Heart left ventricle (tissue), 16 donors: ENCODE results near the gene SIGLEC5. TPM values are rescaled to one million over a fixed set of nuclear protein-coding genes. Genes with fewer than 3 reads are reported as not detected.

ENCODE experiments used
- ATAC-seq, 4 donors: fragments of 200-7000 bp; cut with Tn5 transposase; one replicate each; pipeline ENCODE4 v1.9.1; 2020 to 2022; ENCODE audit warnings: moderate library complexity in 4 of 4, mild to moderate bottlenecking in 3 of 4, moderate number of reproducible peaks in 1 of 4
- DNase-seq, 5 donors: peaks; one replicate each; pipeline ENCODE4 v3.0.0-alpha.2; 2020
- H3K27ac ChIP-seq, 12 donors: fragments of 200-600 bp; sonication (generic) in 4 of 12; one replicate each; pipeline versions ENCODE4 v1.5.0 to v1.8.0; 2016 to 2022; ENCODE audit warnings: mild to moderate bottlenecking in 2 of 12
- H3K27me3 ChIP-seq, 9 donors: fragments of 200-600 bp; sonication (generic) in 2 of 9; one replicate each; pipeline versions ENCODE4 v1.5.1 to v1.8.0; 2016 to 2022; ENCODE audit warnings: mild to moderate bottlenecking in 3 of 9
- H3K36me3 ChIP-seq, 9 donors: fragments of 200-600 bp; sonication (generic) in 2 of 9; one replicate each; pipeline versions ENCODE4 v1.5.0 to v1.8.0; 2018 to 2022; ENCODE audit warnings: mild to moderate bottlenecking in 2 of 9
- H3K4me1 ChIP-seq, 12 donors: fragments of 200-600 bp; sonication (generic) in 4 of 12; one replicate each; pipeline versions ENCODE4 v1.5.0 to v1.8.0; 2016 to 2022; ENCODE audit warnings: mild to moderate bottlenecking in 3 of 12
- H3K4me3 ChIP-seq, 12 donors: fragments of 200-600 bp; sonication (generic) in 4 of 12; one replicate each; pipeline versions ENCODE4 v1.5.0 to v1.8.0; 2017 to 2022; ENCODE audit warnings: mild to moderate bottlenecking in 9 of 12, moderate library complexity in 4 of 12
- H3K9me3 ChIP-seq, 12 donors: fragments of 200-600 bp; sonication (generic) in 4 of 12; one replicate each; pipeline versions ENCODE4 v1.5.0 to v1.8.0; 2016 to 2022; ENCODE audit warnings: mild to moderate bottlenecking in 1 of 12
- CTCF ChIP-seq, 12 donors: fragments of 200-600 bp; sonication (generic) in 4 of 12; IDR thresholded peaks; one replicate each; pipeline versions ENCODE4 v1.5.0 to v1.8.0; 2018 to 2022; ENCODE audit warnings: antibody characterized with exemption in 12 of 12, mild to moderate bottlenecking in 5 of 12
- POLR2A ChIP-seq, 2 donors: fragments of 450-650 bp; IDR thresholded peaks; one replicate each; pipeline ENCODE4 v1.6.1; 2017; ENCODE audit warnings: antibody characterized with exemption in 2 of 2, mild to moderate bottlenecking in 2 of 2, moderate library complexity in 2 of 2
- WGBS, 4 donors: extraction: QIAGEN DNeasy Blood & Tissue Kit in 2 of 4; methylation state at CpG; one replicate each; pipeline versions ENCODE4 v1.1.5 to v1.1.7; 2013 to 2018; 5-methylcytosine and 5-hydroxymethylcytosine counted together
- intact Hi-C, 10 donors: fragments of 100-400 bp; cut with DNase I; formaldehyde crosslinking; loops; one replicate each; pipeline versions ENCODE4 v1.11.1 to v1.14.2; 2022
- polyA plus RNA-seq, 2 donors: library from polyadenylated mRNA; stranded (reverse); fragments of 200-250 nt; gene quantifications; one replicate each; pipeline ENCODE4 v1.2.3, GENCODE V29; 2013
- total RNA-seq, 9 donors: library from RNA; depleted of rRNA in 2 of 9; stranded (reverse); fragments of >200 nt in 2 of 9; fragmentation: NEBNext Ultra II Directional in 3 of 9; extraction: Animal tissue kit (Norgen Biotek cat#: 25700) in 3 of 9; gene quantifications; one replicate each; pipeline versions ENCODE4 v1.1.0 to v1.2.4, GENCODE V29; 2016 to 2023
- donor health status: ischemic (EF 13 %, LVEDD 7.1; RV severe dilation, severe dysfunction).
- donor health status: healthy with polysubstance abuse.
- donor health status: DM: no; HTN: yes; CAD: no.
- donor health status: DM: no; HTN: no; CAD: no.
- donor health status: ischemic (EF 25% LVEDD 6.9; RV normal size, moderate dysfunction).
- donor health status: ischemic (EF 25% LVEDD 5.7; RV mildly dilated, moderate dysfunction).
- donor health status: healthy.
- donor health status: DM: yes; HTN: yes; CAD: no.
- donor health status: ischemic (EF 35%, LVEDD 5.7; RV mildly dilated, moderate dysfunction).
- donor health status: nonischemic (EF 11% LVEDD 7.7; RV severe dilation, severe dysfunction).
- donor health status: DM: yes; HTN: yes; CAD: no.
- donor health status: PGD.
- donor health status: ischemic (EF 29% LVEDD 5.4; RV normal size, mild dysfunction).
- donor health status: nonischemic (EF 23%, LVEDD 6.1; RV moderate dilation, normal function).

Gene SIGLEC5
- total and polyA plus RNA-seq, 11 donors = 0.15 to 1.3 (median 0.22) TPM; not detected in 5

GRCh38 chr19:51621178-51621577 lies 9.0 kb downstream of the SIGLEC5 start:
- peaks cover 0 to 3% (median 0%) of the 10 kb centered on the region in 12 donors for H3K4me1 ChIP-seq
- intact Hi-C loops = no loop called here
- H3K4me3 ChIP-seq = no peak overlapping the region
- ATAC-seq = peak in 1 of 4 donors; percentile 66
- H3K9me3 ChIP-seq = no peaks in the 10 kb centered on the region
- no peaks in the 10 kb centered on the region for H3K36me3 ChIP-seq
- WGBS, 4 donors = 39 to 57% (median 46%) methylated on average over 2 of the region's 2 CpGs
- peaks cover 0 to 10% (median 0%) of the 10 kb centered on the region in 9 donors for H3K27me3 ChIP-seq
- TF ChIP-seq POLR2A (IDR thresholded peaks at IDR 0.05) = no peak
- no peak for TF ChIP-seq CTCF (IDR thresholded peaks at IDR 0.05)
- no peak overlapping the region for H3K27ac ChIP-seq
- no peak for DNase-seq

- H3K9me3 ChIP-seq = peaks cover 0 to 7% (median 0%) of the 10 kb centered on the region in 12 donors
- ATAC-seq (no peak), DNase-seq (no peak)
- H3K36me3 ChIP-seq = no peaks in the 10 kb centered on the region
- TF ChIP-seq POLR2A (IDR thresholded peaks at IDR 0.05) = no peak
- no peak for TF ChIP-seq CTCF (IDR thresholded peaks at IDR 0.05)
- H3K4me3 ChIP-seq = no peak overlapping the region
- peaks cover 0 to 54% (median 7%) of the 10 kb centered on the region in 9 donors for H3K27me3 ChIP-seq
- 76 to 84% (median 81%) methylated on average over 7 of the region's 7 CpGs for WGBS, 4 donors
- intact Hi-C loops = no loop called here
- H3K27ac ChIP-seq = no peak overlapping the region
- no peaks in the 10 kb centered on the region for H3K4me1 ChIP-seq
Measured at GRCh38 chr19:51615991-51616390, 14.2 kb downstream of the SIGLEC5 start.

GRCh38 chr19:51614789-51615188 lies 15.4 kb downstream of the SIGLEC5 start:
- ATAC-seq (no peak), DNase-seq (no peak)
- Histone ChIP-seq H3K9me3 (peaks cover 0 to 7% (median 0%) of the 10 kb centered on the region in 12 donors), H3K27me3 (peaks cover 0 to 55% (median 7%) of the 10 kb centered on the region in 9 donors), H3K36me3 (no peaks in the 10 kb centered on the region), H3K4me1 (no peaks in the 10 kb centered on the region), H3K27ac (no peak overlapping the region), H3K4me3 (no peak overlapping the region)
- intact Hi-C loops = loop anchor here in 1 of 10 donors (5.0 kb wide), 1 partner anchor 198 kb away; no protein-coding TSS in a partner anchor
- TF ChIP-seq CTCF (IDR thresholded peaks at IDR 0.05) (no peak), POLR2A (IDR thresholded peaks at IDR 0.05) (no peak)
- 55 to 80% (median 65%) methylated on average over 5 of the region's 5 CpGs for WGBS, 4 donors

GRCh38 chr19:51610576-51610975 lies 19.6 kb downstream of the SIGLEC5 start:
- no peak overlapping the region for H3K4me3 ChIP-seq
- H3K9me3 ChIP-seq = peaks cover 0 to 7% (median 0%) of the 10 kb centered on the region in 12 donors
- no peaks in the 10 kb centered on the region for H3K4me1 ChIP-seq
- no peak overlapping the region for H3K27ac ChIP-seq
- H3K36me3 ChIP-seq = no peaks in the 10 kb centered on the region
- intact Hi-C loops = loop anchor here in 1 of 10 donors (5.0 kb wide), 1 partner anchor 202 kb away; no protein-coding TSS in a partner anchor
- 73 to 94% (median 77%) methylated on average over 1 of the region's 1 CpG for WGBS, 4 donors
- DNase-seq (no peak), ATAC-seq (no peak)
- H3K27me3 ChIP-seq = peaks cover 0 to 41% (median 7%) of the 10 kb centered on the region in 9 donors
- TF ChIP-seq POLR2A (IDR thresholded peaks at IDR 0.05) (no peak), CTCF (IDR thresholded peaks at IDR 0.05) (no peak)
